ENCODE measurements around the gene GALNT9.

GALNT9 gene

GRCh38 chr12:132167611-132168310 is 161.6 kb downstream of the GALNT9 start:
- H3K4me3 ChIP-seq (ENCODE audit: low read depth in 1 of 2, low read length in 2 of 2), result no peak overlapping the region
- no peaks in the 10 kb centered on the region for H3K36me3 ChIP-seq (ENCODE audit: control insufficient read depth in 1 of 2, insufficient read depth in 2 of 2, low read length in 2 of 2)
- peaks cover 3 to 15% of the 10 kb centered on the region in 2 donors for H3K27me3 ChIP-seq (ENCODE audit: control insufficient read depth in 1 of 2, insufficient read depth in 2 of 2, low read length in 2 of 2)
- H3K27ac ChIP-seq (ENCODE audit: low read depth, low read length), result no peak overlapping the region
- no peak overlapping the region for H3K9ac ChIP-seq (ENCODE audit: low read depth in 1 of 2, low read length in 2 of 2)
- peaks cover 0 to 3% of the 10 kb centered on the region in 2 donors for H3K4me1 ChIP-seq (ENCODE audit: control insufficient read depth in 1 of 2, insufficient read depth in 2 of 2, low read length in 2 of 2)
- no peaks in the 10 kb centered on the region for H3K9me3 ChIP-seq (ENCODE audit: control insufficient read depth in 1 of 2, low read length in 2 of 2)

- H3K27me3 ChIP-seq (ENCODE audit: control insufficient read depth in 1 of 2, insufficient read depth in 2 of 2, low read length in 2 of 2), result peaks cover 3 to 12% of the 10 kb centered on the region in 2 donors
- H3K27ac ChIP-seq (ENCODE audit: low read depth, low read length), result no peak overlapping the region
- H3K36me3 ChIP-seq (ENCODE audit: control insufficient read depth in 1 of 2, insufficient read depth in 2 of 2, low read length in 2 of 2), result no peaks in the 10 kb centered on the region
- H3K9me3 ChIP-seq (ENCODE audit: control insufficient read depth in 1 of 2, low read length in 2 of 2), result no peaks in the 10 kb centered on the region
- no peak overlapping the region for H3K4me3 ChIP-seq (ENCODE audit: low read depth in 1 of 2, low read length in 2 of 2)
- no peak overlapping the region for H3K9ac ChIP-seq (ENCODE audit: low read depth in 1 of 2, low read length in 2 of 2)
- peaks cover 0 to 3% of the 10 kb centered on the region in 2 donors for H3K4me1 ChIP-seq (ENCODE audit: control insufficient read depth in 1 of 2, insufficient read depth in 2 of 2, low read length in 2 of 2)
Observed at GRCh38 chr12:132166801-132167591, 162.4 kb downstream of the GALNT9 start.

- Histone ChIP-seq H3K27ac (ENCODE audit: low read depth, low read length) (no peak overlapping the region), H3K27me3 (ENCODE audit: control insufficient read depth in 1 of 2, insufficient read depth in 2 of 2, low read length in 2 of 2) (peaks cover 3 to 5% of the 10 kb centered on the region in 2 donors), H3K9ac (ENCODE audit: low read depth in 1 of 2, low read length in 2 of 2) (no peak overlapping the region), H3K9me3 (ENCODE audit: control insufficient read depth in 1 of 2, low read length in 2 of 2) (no peaks in the 10 kb centered on the region), H3K4me3 (ENCODE audit: low read depth in 1 of 2, low read length in 2 of 2) (no peak overlapping the region), H3K4me1 (ENCODE audit: control insufficient read depth in 1 of 2, insufficient read depth in 2 of 2, low read length in 2 of 2) (peaks cover 0 to 3% of the 10 kb centered on the region in 2 donors), H3K36me3 (ENCODE audit: control insufficient read depth in 1 of 2, insufficient read depth in 2 of 2, low read length in 2 of 2) (no peaks in the 10 kb centered on the region)
Observed at GRCh38 chr12:132166093-132166492, 163.3 kb downstream of the GALNT9 start.

- Histone ChIP-seq H3K36me3 (ENCODE audit: control insufficient read depth in 1 of 2, insufficient read depth in 2 of 2, low read length in 2 of 2) (no peaks in the 10 kb centered on the region), H3K27ac (ENCODE audit: low read depth, low read length) (no peak overlapping the region), H3K9ac (ENCODE audit: low read depth in 1 of 2, low read length in 2 of 2) (no peak overlapping the region), H3K27me3 (ENCODE audit: control insufficient read depth in 1 of 2, insufficient read depth in 2 of 2, low read length in 2 of 2) (peaks cover 1 to 3% of the 10 kb centered on the region in 2 donors), H3K9me3 (ENCODE audit: control insufficient read depth in 1 of 2, low read length in 2 of 2) (no peaks in the 10 kb centered on the region), H3K4me1 (ENCODE audit: control insufficient read depth in 1 of 2, insufficient read depth in 2 of 2, low read length in 2 of 2) (peaks cover 0 to 3% of the 10 kb centered on the region in 2 donors), H3K4me3 (ENCODE audit: low read depth in 1 of 2, low read length in 2 of 2) (no peak overlapping the region)
Observed at GRCh38 chr12:132165584-132165983, 163.8 kb downstream of the GALNT9 start.

- Histone ChIP-seq H3K4me1 (ENCODE audit: control insufficient read depth in 1 of 2, insufficient read depth in 2 of 2, low read length in 2 of 2) (peaks cover 0 to 3% of the 10 kb centered on the region in 2 donors), H3K4me3 (ENCODE audit: low read depth in 1 of 2, low read length in 2 of 2) (no peak overlapping the region), H3K27me3 (ENCODE audit: control insufficient read depth in 1 of 2, insufficient read depth in 2 of 2, low read length in 2 of 2) (peaks cover 0 to 3% of the 10 kb centered on the region in 2 donors), H3K9me3 (ENCODE audit: control insufficient read depth in 1 of 2, low read length in 2 of 2) (no peaks in the 10 kb centered on the region), H3K36me3 (ENCODE audit: control insufficient read depth in 1 of 2, insufficient read depth in 2 of 2, low read length in 2 of 2) (no peaks in the 10 kb centered on the region), H3K9ac (ENCODE audit: low read depth in 1 of 2, low read length in 2 of 2) (no peak overlapping the region), H3K27ac (ENCODE audit: low read depth, low read length) (no peak overlapping the region)
Observed at GRCh38 chr12:132164426-132164825, 165.0 kb downstream of the GALNT9 start.

GRCh38 chr12:132163911-132164288 is 165.5 kb downstream of the GALNT9 start:
- H3K36me3 ChIP-seq (ENCODE audit: control insufficient read depth in 1 of 2, insufficient read depth in 2 of 2, low read length in 2 of 2), result no peaks in the 10 kb centered on the region
- no peak overlapping the region for H3K4me3 ChIP-seq (ENCODE audit: low read depth in 1 of 2, low read length in 2 of 2)
- H3K9ac ChIP-seq (ENCODE audit: low read depth in 1 of 2, low read length in 2 of 2), result no peak overlapping the region
- H3K27me3 ChIP-seq (ENCODE audit: control insufficient read depth in 1 of 2, insufficient read depth in 2 of 2, low read length in 2 of 2), result peaks cover 0 to 3% of the 10 kb centered on the region in 2 donors
- no peaks in the 10 kb centered on the region for H3K9me3 ChIP-seq (ENCODE audit: control insufficient read depth in 1 of 2, low read length in 2 of 2)
- no peak overlapping the region for H3K27ac ChIP-seq (ENCODE audit: low read depth, low read length)
- peaks cover 0 to 3% of the 10 kb centered on the region in 2 donors for H3K4me1 ChIP-seq (ENCODE audit: control insufficient read depth in 1 of 2, insufficient read depth in 2 of 2, low read length in 2 of 2)

- H3K4me1 ChIP-seq (ENCODE audit: control insufficient read depth in 1 of 2, insufficient read depth in 2 of 2, low read length in 2 of 2), result peaks cover 0 to 3% of the 10 kb centered on the region in 2 donors
- no peak overlapping the region for H3K9ac ChIP-seq (ENCODE audit: low read depth in 1 of 2, low read length in 2 of 2)
- peaks cover 0 to 2% of the 10 kb centered on the region in 2 donors for H3K36me3 ChIP-seq (ENCODE audit: control insufficient read depth in 1 of 2, insufficient read depth in 2 of 2, low read length in 2 of 2)
- H3K27ac ChIP-seq (ENCODE audit: low read depth, low read length), result no peak overlapping the region
- no peak overlapping the region for H3K4me3 ChIP-seq (ENCODE audit: low read depth in 1 of 2, low read length in 2 of 2)
- H3K9me3 ChIP-seq (ENCODE audit: control insufficient read depth in 1 of 2, low read length in 2 of 2), result no peaks in the 10 kb centered on the region
- peaks cover 0 to 3% of the 10 kb centered on the region in 2 donors for H3K27me3 ChIP-seq (ENCODE audit: control insufficient read depth in 1 of 2, insufficient read depth in 2 of 2, low read length in 2 of 2)
Observed at GRCh38 chr12:132163041-132163910, 166.1 kb downstream of the GALNT9 start.

GRCh38 chr12:132162508-132163031 is 166.8 kb downstream of the GALNT9 start:
- peaks cover 5 to 9% of the 10 kb centered on the region in 2 donors for H3K36me3 ChIP-seq (ENCODE audit: control insufficient read depth in 1 of 2, insufficient read depth in 2 of 2, low read length in 2 of 2)
- peaks cover 0 to 3% of the 10 kb centered on the region in 2 donors for H3K27me3 ChIP-seq (ENCODE audit: control insufficient read depth in 1 of 2, insufficient read depth in 2 of 2, low read length in 2 of 2)
- H3K9me3 ChIP-seq (ENCODE audit: control insufficient read depth in 1 of 2, low read length in 2 of 2), result no peaks in the 10 kb centered on the region
- H3K27ac ChIP-seq (ENCODE audit: low read depth, low read length), result no peak overlapping the region
- H3K4me3 ChIP-seq (ENCODE audit: low read depth in 1 of 2, low read length in 2 of 2), result no peak overlapping the region
- H3K4me1 ChIP-seq (ENCODE audit: control insufficient read depth in 1 of 2, insufficient read depth in 2 of 2, low read length in 2 of 2), result peaks cover 0 to 3% of the 10 kb centered on the region in 2 donors
- H3K9ac ChIP-seq (ENCODE audit: low read depth in 1 of 2, low read length in 2 of 2), result no peak overlapping the region

- Histone ChIP-seq H3K4me1 (ENCODE audit: control insufficient read depth in 1 of 2, insufficient read depth in 2 of 2, low read length in 2 of 2) (peaks cover 0 to 3% of the 10 kb centered on the region in 2 donors), H3K9me3 (ENCODE audit: control insufficient read depth in 1 of 2, low read length in 2 of 2) (no peaks in the 10 kb centered on the region), H3K4me3 (ENCODE audit: low read depth in 1 of 2, low read length in 2 of 2) (no peak overlapping the region), H3K36me3 (ENCODE audit: control insufficient read depth in 1 of 2, insufficient read depth in 2 of 2, low read length in 2 of 2) (peaks cover 9 to 14% of the 10 kb centered on the region in 2 donors), H3K27me3 (ENCODE audit: control insufficient read depth in 1 of 2, insufficient read depth in 2 of 2, low read length in 2 of 2) (peaks cover 0 to 3% of the 10 kb centered on the region in 2 donors), H3K9ac (ENCODE audit: low read depth in 1 of 2, low read length in 2 of 2) (no peak overlapping the region), H3K27ac (ENCODE audit: low read depth, low read length) (no peak overlapping the region)
Observed at GRCh38 chr12:132161796-132162507, 167.4 kb downstream of the GALNT9 start.

Measured in duodenal mucosa (tissue), 2 donors.